Measurements from ENCODE around the gene NSUN3. TPM values are rescaled to one million over a fixed set of nuclear protein-coding genes. Genes with fewer than 3 reads are reported as not detected.
A peak's percentile ranks its signal among the peaks of the same experiment; 100 is the strongest.

The NSUN3 gene
- total RNA-seq, 1 experiment from 2014 or later: 14.4 TPM

GRCh38 chr3:94083261-94083660 is 20.4 kb downstream of the NSUN3 start:
- intact Hi-C loops (cut with micrococcal nuclease; ENCODE audit: unreplicated experiment): no loop called here
- DNase-seq (ENCODE audit: low read depth, low spot score): no peak

GRCh38 chr3:94089126-94089525 is 26.3 kb downstream of the NSUN3 start:
- H3K4me3 ChIP-seq (ENCODE audit: low read depth in 2 of 2, low read length in 2 of 2): no peak overlapping the region
- no peak for DNase-seq (ENCODE audit: low read depth, low spot score)
- no peak overlapping the region for H3K27ac ChIP-seq (ENCODE audit: low read length)
- ChIA-PET POLR2A (no interaction called here), CTCF (no interaction called here)
- TF ChIP-seq, protein P1, sequence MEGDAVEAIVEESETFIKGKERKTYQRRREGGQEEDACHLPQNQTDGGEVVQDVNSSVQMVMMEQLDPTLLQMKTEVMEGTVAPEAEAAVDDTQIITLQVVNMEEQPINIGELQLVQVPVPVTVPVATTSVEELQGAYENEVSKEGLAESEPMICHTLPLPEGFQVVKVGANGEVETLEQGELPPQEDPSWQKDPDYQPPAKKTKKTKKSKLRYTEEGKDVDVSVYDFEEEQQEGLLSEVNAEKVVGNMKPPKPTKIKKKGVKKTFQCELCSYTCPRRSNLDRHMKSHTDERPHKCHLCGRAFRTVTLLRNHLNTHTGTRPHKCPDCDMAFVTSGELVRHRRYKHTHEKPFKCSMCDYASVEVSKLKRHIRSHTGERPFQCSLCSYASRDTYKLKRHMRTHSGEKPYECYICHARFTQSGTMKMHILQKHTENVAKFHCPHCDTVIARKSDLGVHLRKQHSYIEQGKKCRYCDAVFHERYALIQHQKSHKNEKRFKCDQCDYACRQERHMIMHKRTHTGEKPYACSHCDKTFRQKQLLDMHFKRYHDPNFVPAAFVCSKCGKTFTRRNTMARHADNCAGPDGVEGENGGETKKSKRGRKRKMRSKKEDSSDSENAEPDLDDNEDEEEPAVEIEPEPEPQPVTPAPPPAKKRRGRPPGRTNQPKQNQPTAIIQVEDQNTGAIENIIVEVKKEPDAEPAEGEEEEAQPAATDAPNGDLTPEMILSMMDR (IDR thresholded peaks at IDR 0.05): no peak
- TF ChIP-seq TCF7L2 (IDR thresholded peaks at IDR 0.05; ENCODE audit: low read depth, low read length) (no peak), SIN3A (IDR thresholded peaks at IDR 0.05; ENCODE audit: borderline replicate concordance, insufficient read depth, low read depth, low read length) (no peak), POLR2AphosphoS5 (IDR thresholded peaks at IDR 0.05; ENCODE audit: low read depth, low read length) (no peak)
- TF ChIP-seq, protein P2, sequence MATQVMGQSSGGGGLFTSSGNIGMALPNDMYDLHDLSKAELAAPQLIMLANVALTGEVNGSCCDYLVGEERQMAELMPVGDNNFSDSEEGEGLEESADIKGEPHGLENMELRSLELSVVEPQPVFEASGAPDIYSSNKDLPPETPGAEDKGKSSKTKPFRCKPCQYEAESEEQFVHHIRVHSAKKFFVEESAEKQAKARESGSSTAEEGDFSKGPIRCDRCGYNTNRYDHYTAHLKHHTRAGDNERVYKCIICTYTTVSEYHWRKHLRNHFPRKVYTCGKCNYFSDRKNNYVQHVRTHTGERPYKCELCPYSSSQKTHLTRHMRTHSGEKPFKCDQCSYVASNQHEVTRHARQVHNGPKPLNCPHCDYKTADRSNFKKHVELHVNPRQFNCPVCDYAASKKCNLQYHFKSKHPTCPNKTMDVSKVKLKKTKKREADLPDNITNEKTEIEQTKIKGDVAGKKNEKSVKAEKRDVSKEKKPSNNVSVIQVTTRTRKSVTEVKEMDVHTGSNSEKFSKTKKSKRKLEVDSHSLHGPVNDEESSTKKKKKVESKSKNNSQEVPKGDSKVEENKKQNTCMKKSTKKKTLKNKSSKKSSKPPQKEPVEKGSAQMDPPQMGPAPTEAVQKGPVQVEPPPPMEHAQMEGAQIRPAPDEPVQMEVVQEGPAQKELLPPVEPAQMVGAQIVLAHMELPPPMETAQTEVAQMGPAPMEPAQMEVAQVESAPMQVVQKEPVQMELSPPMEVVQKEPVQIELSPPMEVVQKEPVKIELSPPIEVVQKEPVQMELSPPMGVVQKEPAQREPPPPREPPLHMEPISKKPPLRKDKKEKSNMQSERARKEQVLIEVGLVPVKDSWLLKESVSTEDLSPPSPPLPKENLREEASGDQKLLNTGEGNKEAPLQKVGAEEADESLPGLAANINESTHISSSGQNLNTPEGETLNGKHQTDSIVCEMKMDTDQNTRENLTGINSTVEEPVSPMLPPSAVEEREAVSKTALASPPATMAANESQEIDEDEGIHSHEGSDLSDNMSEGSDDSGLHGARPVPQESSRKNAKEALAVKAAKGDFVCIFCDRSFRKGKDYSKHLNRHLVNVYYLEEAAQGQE (IDR thresholded peaks at IDR 0.05; ENCODE audit: insufficient read depth in 1 of 2, low read depth in 2 of 2, low read length in 1 of 2): no peak
- H3K4me1 ChIP-seq (ENCODE audit: control insufficient read depth, insufficient read depth, low read length): no peaks in the 10 kb centered on the region
- ATAC-seq: no peak
- in situ Hi-C loops (cut with HindIII; ENCODE audit: low pct_unique_long_range_greater_than_20kb, low sequenced_read_pairs) (no loop called here), intact Hi-C loops (cut with micrococcal nuclease; ENCODE audit: unreplicated experiment) (no loop called here)
- no peaks in the 10 kb centered on the region for H3K27me3 ChIP-seq (ENCODE audit: control insufficient read depth, insufficient read depth, low read length)
- no peaks in the 10 kb centered on the region for H3K9me3 ChIP-seq (ENCODE audit: control insufficient read depth, insufficient read depth, low read depth, low read length)
- H3K36me3 ChIP-seq (ENCODE audit: control insufficient read depth, insufficient read depth, low read length): no peaks in the 10 kb centered on the region
- TSS peak; percentile 10 for BruUV-seq (replicated peaks)

More at GRCh38 chr3:94083261-94083660, 20.4 kb downstream of the NSUN3 start:
- Histone ChIP-seq H3K9me3 (ENCODE audit: control insufficient read depth, insufficient read depth, low read depth, low read length) (no peaks in the 10 kb centered on the region), H3K4me1 (ENCODE audit: control insufficient read depth, insufficient read depth, low read length) (no peaks in the 10 kb centered on the region), H3K27ac (ENCODE audit: low read length) (no peak overlapping the region), H3K36me3 (ENCODE audit: control insufficient read depth, insufficient read depth, low read length) (no peaks in the 10 kb centered on the region), H3K27me3 (ENCODE audit: control insufficient read depth, insufficient read depth, low read length) (no peaks in the 10 kb centered on the region), H3K4me3 (ENCODE audit: low read depth in 2 of 2, low read length in 2 of 2) (no peak overlapping the region)
- POLR2A ChIA-PET: no interaction called here
- no TSS peak for BruUV-seq (replicated peaks)
- no peak for ATAC-seq
- CTCF ChIA-PET: no interaction called here
- no peak for TF ChIP-seq TCF7L2 (IDR thresholded peaks at IDR 0.05; ENCODE audit: low read depth, low read length)
- no peak for TF ChIP-seq SIN3A (IDR thresholded peaks at IDR 0.05; ENCODE audit: borderline replicate concordance, insufficient read depth, low read depth, low read length)
- TF ChIP-seq POLR2AphosphoS5 (IDR thresholded peaks at IDR 0.05; ENCODE audit: low read depth, low read length): no peak
- TF ChIP-seq, protein P1 (IDR thresholded peaks at IDR 0.05): no peak
- TF ChIP-seq, protein P2 (IDR thresholded peaks at IDR 0.05; ENCODE audit: insufficient read depth in 1 of 2, low read depth in 2 of 2, low read length in 1 of 2): no peak
- in situ Hi-C loops (cut with HindIII; ENCODE audit: low pct_unique_long_range_greater_than_20kb, low sequenced_read_pairs): no loop called here
